Measurements from ENCODE around the gene BRINP3.
A peak's percentile ranks its signal among the peaks of the same experiment; 100 is the strongest.

The BRINP3 gene

DNA sequence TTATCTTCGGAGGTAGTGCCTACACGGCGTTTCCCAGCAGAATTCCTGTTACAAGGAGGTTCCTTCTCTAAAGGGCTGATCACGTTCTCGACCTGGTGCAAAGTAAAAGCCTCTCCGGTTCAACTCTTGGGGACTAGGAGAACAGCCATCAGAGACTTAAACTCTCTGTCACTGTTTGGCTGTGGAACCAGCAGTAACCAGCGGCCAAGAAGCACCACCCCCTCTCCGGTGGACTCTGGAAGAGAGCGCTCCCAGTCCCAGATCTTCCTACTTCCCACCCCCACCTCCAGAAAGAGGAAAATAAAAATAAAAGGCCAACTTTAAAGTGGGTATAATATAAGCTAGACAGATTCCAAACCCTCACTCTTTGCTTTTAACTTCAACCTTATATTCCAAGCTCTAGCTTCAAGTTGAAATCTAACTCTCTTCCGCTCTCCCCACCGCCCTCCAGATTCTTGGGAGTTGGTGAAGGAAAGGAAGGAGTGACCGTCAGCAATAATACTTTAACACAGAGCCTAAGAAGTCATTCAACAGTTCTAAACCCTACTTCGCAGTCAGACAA lies 2.9 kb downstream of the BRINP3 start:
- no peak for DNase-seq

GRCh38 chr1:190474010-190474409 lies 3.7 kb downstream of the BRINP3 start:
- TF ChIP-seq POLR2A (IDR thresholded peaks at IDR 0.05; ENCODE audit: low read length) (no peak), GATA1 (IDR thresholded peaks at IDR 0.05; ENCODE audit: low read depth, low read length) (no peak)
- no peak for DNase-seq

More for the DNA sequence above, 2.9 kb downstream of the BRINP3 start:
- TF ChIP-seq GATA1 (IDR thresholded peaks at IDR 0.05; ENCODE audit: low read depth, low read length) (no peak), POLR2A (IDR thresholded peaks at IDR 0.05; ENCODE audit: low read length) (no peak)

DNA sequence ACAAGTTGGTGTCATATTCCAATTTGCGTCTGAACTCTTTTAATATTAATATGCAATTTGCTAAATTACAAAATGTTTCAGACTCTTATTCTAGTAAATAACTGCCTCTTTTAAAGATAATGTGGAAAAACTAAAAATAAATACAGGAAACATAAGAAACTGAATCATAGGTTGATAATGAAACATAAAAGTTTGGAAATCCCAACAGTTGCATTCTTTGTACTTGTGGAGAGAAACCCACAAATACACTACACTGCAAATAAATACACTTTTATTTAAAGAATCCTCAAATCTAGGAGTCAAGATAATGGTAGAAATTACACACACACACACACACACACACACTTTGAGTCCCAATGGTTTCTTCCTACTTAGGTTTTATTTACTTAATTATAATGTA lies 5.2 kb downstream of the BRINP3 start:
- TF ChIP-seq GATA1 (IDR thresholded peaks at IDR 0.05; ENCODE audit: low read depth, low read length): no peak
- no peak for TF ChIP-seq POLR2A (IDR thresholded peaks at IDR 0.05; ENCODE audit: low read length)
- no peak for DNase-seq

- TF ChIP-seq POLR2A (IDR thresholded peaks at IDR 0.05; ENCODE audit: low read length) (no peak), GATA1 (IDR thresholded peaks at IDR 0.05; ENCODE audit: low read depth, low read length) (no peak)
- no peak for DNase-seq
These were observed 5.6 kb downstream of the BRINP3 start for GRCh38 chr1:190472042-190472441.

DNA sequence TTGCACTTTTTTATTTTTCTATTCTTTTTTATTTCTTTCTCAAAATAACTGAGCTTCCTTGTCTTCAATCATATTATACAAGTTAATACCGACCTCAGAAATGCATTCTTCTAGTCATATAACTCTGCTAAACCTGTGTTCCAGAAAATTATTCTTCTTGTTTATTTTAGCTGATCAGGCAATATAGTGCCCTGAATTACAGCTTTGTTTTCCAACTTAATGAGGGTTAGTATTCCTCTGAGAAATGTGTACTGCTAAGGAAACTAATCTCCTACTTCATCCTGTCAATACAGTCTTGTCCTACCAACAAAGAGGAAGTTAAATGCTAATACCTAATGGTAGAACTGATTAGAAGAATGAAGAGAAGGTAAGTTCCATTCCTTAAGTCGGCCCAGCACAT lies 13.0 kb downstream of the BRINP3 start:
- no peak for DNase-seq
- TF ChIP-seq GATA1 (IDR thresholded peaks at IDR 0.05; ENCODE audit: low read depth, low read length) (no peak), POLR2A (IDR thresholded peaks at IDR 0.05; ENCODE audit: low read length) (no peak)

DNA sequence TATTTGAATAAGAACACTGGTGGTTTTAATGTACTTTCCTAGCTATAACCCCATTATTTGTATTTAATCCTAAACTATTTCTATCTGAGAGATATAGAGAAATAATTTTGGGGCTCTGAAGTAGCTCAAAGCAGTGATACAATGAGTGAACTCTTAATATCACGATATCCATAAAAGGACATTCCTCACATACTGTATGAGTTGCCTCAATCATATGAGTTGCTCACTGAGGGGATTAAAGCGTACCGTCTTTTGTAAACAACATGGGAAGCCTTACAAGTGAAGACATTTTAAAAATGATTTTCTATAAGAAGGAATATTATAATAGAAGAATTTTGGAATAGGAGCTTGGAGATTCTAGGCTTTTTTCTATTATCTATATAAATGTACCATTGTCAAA lies 21.5 kb downstream of the BRINP3 start:
- TF ChIP-seq POLR2A (IDR thresholded peaks at IDR 0.05; ENCODE audit: low read length): no peak
- no peak for DNase-seq

DNA sequence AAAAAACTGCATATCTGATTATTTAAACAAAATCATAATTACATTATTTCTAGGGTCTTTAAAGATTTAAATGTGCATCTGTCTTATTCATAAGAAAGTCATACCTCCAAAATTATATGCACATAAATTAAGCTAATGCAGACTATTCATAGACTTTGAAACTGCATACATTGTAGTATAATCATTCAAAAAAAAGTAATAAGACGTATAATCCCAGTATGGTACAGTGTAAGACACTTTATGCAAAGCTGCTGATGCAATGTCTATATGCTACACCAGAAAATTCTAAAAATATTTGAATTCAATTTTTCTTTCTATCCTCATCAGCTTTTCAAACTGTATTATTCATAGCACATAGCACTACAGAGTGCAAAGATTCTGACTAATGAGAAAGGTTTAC lies 22.0 kb downstream of the BRINP3 start:
- no peak for TF ChIP-seq POLR2A (IDR thresholded peaks at IDR 0.05; ENCODE audit: low read length)
- no peak for TF ChIP-seq GATA1 (IDR thresholded peaks at IDR 0.05; ENCODE audit: low read depth, low read length)
- no peak for DNase-seq

- TF ChIP-seq POLR2A (IDR thresholded peaks at IDR 0.05; ENCODE audit: low read length): no peak
- no peak for TF ChIP-seq GATA1 (IDR thresholded peaks at IDR 0.05; ENCODE audit: low read depth, low read length)
- no peak for DNase-seq
These were observed 24.1 kb downstream of the BRINP3 start for GRCh38 chr1:190453550-190453949.

DNA sequence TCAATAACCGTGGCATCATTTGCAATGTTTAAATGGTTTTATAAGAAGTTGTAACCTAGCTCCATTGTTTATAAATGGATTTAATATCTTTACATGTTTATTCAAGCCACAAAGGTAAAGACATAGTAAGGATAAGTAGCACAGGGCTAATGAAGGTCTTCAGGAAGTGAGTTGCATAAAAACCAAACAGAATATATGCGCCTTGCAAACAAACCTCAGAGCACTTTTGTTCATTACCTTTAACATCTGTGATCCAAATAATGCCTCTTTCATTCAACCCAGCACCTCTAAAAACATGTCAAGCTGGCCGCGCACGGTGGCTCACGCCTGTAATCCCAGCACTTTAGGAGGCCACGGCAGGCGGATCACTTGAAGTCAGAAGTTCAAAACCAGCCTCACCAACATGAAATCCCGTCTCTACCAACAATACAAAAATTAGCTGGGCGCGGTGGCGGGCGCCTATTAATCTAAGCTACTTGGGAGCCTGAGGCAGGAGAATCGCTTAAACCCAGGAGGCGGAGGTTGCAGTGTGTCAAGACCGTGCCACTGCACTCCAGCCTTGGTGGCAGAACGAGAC lies 25.3 kb downstream of the BRINP3 start:
- no peak for DNase-seq
- no peak for TF ChIP-seq GATA1 (IDR thresholded peaks at IDR 0.05; ENCODE audit: low read depth, low read length)
- no peak for TF ChIP-seq POLR2A (IDR thresholded peaks at IDR 0.05; ENCODE audit: low read length)

- no peak for DNase-seq
- TF ChIP-seq GATA1 (IDR thresholded peaks at IDR 0.05; ENCODE audit: low read depth, low read length) (no peak), POLR2A (IDR thresholded peaks at IDR 0.05; ENCODE audit: low read length) (no peak)
These were observed 33.2 kb downstream of the BRINP3 start for GRCh38 chr1:190444464-190444863.

GRCh38 chr1:190439447-190439846 lies 38.2 kb downstream of the BRINP3 start:
- TF ChIP-seq GATA1 (IDR thresholded peaks at IDR 0.05; ENCODE audit: low read depth, low read length): no peak
- no peak for TF ChIP-seq POLR2A (IDR thresholded peaks at IDR 0.05; ENCODE audit: low read length)
- no peak for DNase-seq

- TF ChIP-seq POLR2A (IDR thresholded peaks at IDR 0.05; ENCODE audit: low read length) (no peak), GATA1 (IDR thresholded peaks at IDR 0.05; ENCODE audit: low read depth, low read length) (no peak)
- DNase-seq: peak in 1 of 2 experiments; percentile 12
These were observed 41.0 kb downstream of the BRINP3 start for GRCh38 chr1:190436615-190437014.

DNA sequence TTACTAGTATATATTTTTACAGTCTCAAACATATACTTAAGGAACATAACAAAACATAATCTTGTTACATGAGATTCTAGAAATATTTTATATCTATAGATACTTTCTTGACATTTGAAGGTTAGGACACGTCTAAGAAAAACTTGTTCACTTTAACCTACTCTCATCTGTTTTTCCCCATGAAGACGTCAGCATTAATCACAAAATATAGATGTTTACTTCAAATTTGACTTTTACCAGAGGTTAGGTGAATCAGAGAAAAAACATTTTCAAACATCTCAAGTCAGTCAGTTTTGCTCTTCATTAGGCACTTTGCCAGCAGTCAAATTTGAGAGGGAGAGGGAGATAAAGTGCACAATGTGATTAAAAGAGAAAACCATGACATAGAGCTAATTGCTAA lies 47.7 kb downstream of the BRINP3 start:
- TF ChIP-seq GATA1 (IDR thresholded peaks at IDR 0.05; ENCODE audit: low read depth, low read length) (no peak), POLR2A (IDR thresholded peaks at IDR 0.05; ENCODE audit: low read length) (no peak)
- no peak for DNase-seq

DNA sequence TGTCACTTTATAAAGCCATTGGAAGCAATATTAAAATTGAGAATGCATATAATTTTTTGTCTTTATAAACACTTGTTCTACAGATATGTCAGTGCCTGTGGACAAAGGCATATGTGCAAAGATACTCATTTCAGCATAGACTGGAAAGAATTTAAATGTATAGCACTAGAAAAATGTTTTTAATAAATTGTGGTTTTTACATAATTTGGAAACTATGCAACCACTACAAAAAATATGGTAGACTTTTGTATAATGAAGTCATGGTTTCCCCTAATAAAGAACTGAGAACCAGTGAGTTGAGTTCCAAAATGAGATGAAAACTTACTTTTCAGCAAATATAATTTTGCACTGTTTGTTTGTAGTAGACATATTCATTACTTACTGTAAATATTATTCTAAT lies 48.5 kb downstream of the BRINP3 start:
- DNase-seq: no peak
- no peak for TF ChIP-seq GATA1 (IDR thresholded peaks at IDR 0.05; ENCODE audit: low read depth, low read length)
- TF ChIP-seq POLR2A (IDR thresholded peaks at IDR 0.05; ENCODE audit: low read length): no peak

- DNase-seq: no peak
- TF ChIP-seq POLR2A (IDR thresholded peaks at IDR 0.05; ENCODE audit: low read length) (no peak), GATA1 (IDR thresholded peaks at IDR 0.05; ENCODE audit: low read depth, low read length) (no peak)
These were observed 61.4 kb downstream of the BRINP3 start for GRCh38 chr1:190416239-190416638.

All from erythroblast (primary cell).